HCT116 (cell line): ENCODE measurements around the gene DBR1.

Source experiments
- ATF3 ChIP-seq: IDR thresholded peaks from 2 replicates; pipeline ENCODE4 v1.6.1; 2012
- CTCF ChIP-seq, 3 experiments: fragments of 200-600 bp in 1 of 3; sonication (generic) in 1 of 3; IDR thresholded peaks in 2 of 3; conservative IDR thresholded peaks in 1 of 3; 2 replicates each; pipeline ENCODE4 v1.5.1; 2012 to 2017; ENCODE audit warnings: low read depth in 2 of 3, low read length in 2 of 3, antibody characterized with exemption in 1 of 3, borderline replicate concordance in 1 of 3, control low read depth in 1 of 3, mild to moderate bottlenecking in 1 of 3, mixed read lengths in 1 of 3, mixed run types in 1 of 3, moderate library complexity in 1 of 3; ENCODE audit not compliant: insufficient read depth in 1 of 3
- EZH2 ChIP-seq: fragments of 200-600 bp; sonication (generic); IDR thresholded peaks from 2 replicates; pipeline ENCODE4 v1.6.1; 2017; ENCODE audit warnings: antibody characterized with exemption, mixed run types
- REST ChIP-seq: IDR thresholded peaks from 2 replicates; pipeline ENCODE4 v1.6.1; 2012; ENCODE audit warnings: low read depth
- TCF7L2 ChIP-seq: IDR thresholded peaks from 2 replicates; pipeline ENCODE4 v1.7.0; 2011; ENCODE audit warnings: borderline replicate concordance, inconsistent platforms; ENCODE audit not compliant: insufficient read depth, insufficient read length; ENCODE audit errors: extremely low read depth
- YY1 ChIP-seq: IDR thresholded peaks from 2 replicates; pipeline ENCODE4 v1.6.1; 2011; ENCODE audit warnings: low read length, low read depth, moderate library complexity, mild to moderate bottlenecking; ENCODE audit not compliant: insufficient replicate concordance; ENCODE audit errors: extremely low read depth

- TF ChIP-seq CTCF (IDR thresholded peaks at IDR 0.05 in 2 of 3, conservative IDR thresholded peaks at IDR 0.05 in 1 of 3; ENCODE audit: borderline replicate concordance in 1 of 3, insufficient read depth in 1 of 3, low read depth in 2 of 3, low read length in 2 of 3) (no peak), REST (no peak), EZH2 (no peak), TCF7L2 (no peak), ATF3 (no peak), YY1 (no peak)
Measured at GRCh38 chr3:138125548-138126221, 49.0 kb downstream of the DBR1 start.
